Activated CD8-positive, alpha-beta memory T cell treated with anti-CD3 and anti-CD28 coated beads for 36 hours (primary cell): ENCODE measurements around the gene HSD17B12. TPM values are rescaled to one million over a fixed set of nuclear protein-coding genes. Genes with fewer than 3 reads are reported as not detected.
"Not testable (repeated sequence)": the region's sequence is repeated elsewhere in the genome, so short reads cannot be mapped to it uniquely, and the experiment has no call there.

ENCODE experiments used
- CTCF ChIA-PET: fragments of 350-600 bp; sonication (Branson Sonifier 250); formaldehyde crosslinking; loops from one replicate; lab custom pipeline; 2021; ENCODE audit warnings: antibody characterized with exemption; lab: Charles Lee
- POLR2A ChIA-PET: fragments of 350-600 bp; sonication (Branson Sonifier 250); formaldehyde crosslinking; loops from one replicate; lab custom pipeline; 2021; ENCODE audit warnings: antibody characterized with exemption; lab: Charles Lee
- total RNA-seq, 2 experiments: library from RNA; stranded (reverse); gene quantifications; one replicate each; pipeline ENCODE4 v1.2.3, GENCODE V29; 2021

The HSD17B12 gene
- total RNA-seq, 2 experiments from 2014 or later, result 39.9 to 43.7 TPM

- ChIA-PET POLR2A (no interaction called here), CTCF (no interaction called here)
Measured at GRCh38 chr11:43736502-43737200, 56.1 kb downstream of the HSD17B12 start.

- POLR2A ChIA-PET, result interaction anchor here (0.7 kb wide), 1 partner anchor 790 kb away, joined by 3 read pairs; no protein-coding TSS in a partner anchor
- CTCF ChIA-PET, result interaction anchor here (0.7 kb wide), 1 partner anchor 1769 kb away, joined by 3 read pairs; no protein-coding TSS in a partner anchor
Measured at GRCh38 chr11:43737201-43737590, 56.7 kb downstream of the HSD17B12 start.

GRCh38 chr11:43738600-43739409, 58.3 kb downstream of the HSD17B12 start:
- ChIA-PET CTCF (no interaction called here), POLR2A (no interaction called here)

GRCh38 chr11:43746670-43747069, 66.1 kb downstream of the HSD17B12 start:
- CTCF ChIA-PET, result no interaction called here
- POLR2A ChIA-PET, result no interaction called here

- ChIA-PET CTCF (no interaction called here), POLR2A (no interaction called here)
Measured at GRCh38 chr11:43747130-43747802, 66.7 kb downstream of the HSD17B12 start.

- CTCF ChIA-PET, result no interaction called here
- POLR2A ChIA-PET, result interaction anchor here (0.6 kb wide), 1 partner anchor 929 kb away, joined by 4 read pairs; no protein-coding TSS in a partner anchor
Measured at GRCh38 chr11:43748095-43748494, 67.6 kb downstream of the HSD17B12 start.

- CTCF ChIA-PET, result no interaction called here
- POLR2A ChIA-PET, result no interaction called here
Measured at GRCh38 chr11:43751726-43752125, 71.2 kb downstream of the HSD17B12 start.

- ChIA-PET POLR2A (no interaction called here), CTCF (no interaction called here)
Measured at GRCh38 chr11:43756575-43756974, 76.0 kb downstream of the HSD17B12 start.

- ChIA-PET CTCF (no interaction called here), POLR2A (no interaction called here)
Measured at GRCh38 chr11:43758927-43759326, 78.4 kb downstream of the HSD17B12 start.

- POLR2A ChIA-PET, result no interaction called here
Measured at GRCh38 chr11:43760902-43761301, 80.4 kb downstream of the HSD17B12 start.

GRCh38 chr11:43765194-43765593, 84.7 kb downstream of the HSD17B12 start:
- POLR2A ChIA-PET, result no interaction called here
- CTCF ChIA-PET, result no interaction called here

More at GRCh38 chr11:43760902-43761301, 80.4 kb downstream of the HSD17B12 start:
- CTCF ChIA-PET, result no interaction called here

- POLR2A ChIA-PET, CTCF ChIA-PET: not testable (repeated sequence)
Measured at GRCh38 chr11:43768654-43769053, 88.1 kb downstream of the HSD17B12 start.

- ChIA-PET POLR2A (no interaction called here), CTCF (no interaction called here)
Measured at GRCh38 chr11:43770173-43770572, 89.6 kb downstream of the HSD17B12 start.

- POLR2A ChIA-PET, result no interaction called here
- CTCF ChIA-PET, result no interaction called here
Measured at GRCh38 chr11:43772733-43773132, 92.2 kb downstream of the HSD17B12 start.

GRCh38 chr11:43774786-43775185, 94.2 kb downstream of the HSD17B12 start:
- ChIA-PET POLR2A (no interaction called here), CTCF (no interaction called here)

GRCh38 chr11:43779306-43779705, 98.8 kb downstream of the HSD17B12 start:
- POLR2A ChIA-PET, result no interaction called here

GRCh38 chr11:43784301-43784700, 103.8 kb downstream of the HSD17B12 start:
- ChIA-PET CTCF (no interaction called here), POLR2A (no interaction called here)

More at GRCh38 chr11:43779306-43779705, 98.8 kb downstream of the HSD17B12 start:
- CTCF ChIA-PET, result no interaction called here

- CTCF ChIA-PET, result no interaction called here
- POLR2A ChIA-PET, result no interaction called here
Measured at GRCh38 chr11:43784866-43785265, 104.3 kb downstream of the HSD17B12 start.

GRCh38 chr11:43785318-43785717, 104.8 kb downstream of the HSD17B12 start:
- ChIA-PET CTCF (no interaction called here), POLR2A (no interaction called here)

- POLR2A ChIA-PET, result no interaction called here
Measured at GRCh38 chr11:43786016-43786415, 105.5 kb downstream of the HSD17B12 start.

More at GRCh38 chr11:43786016-43786415, 105.5 kb downstream of the HSD17B12 start:
- CTCF ChIA-PET, result no interaction called here
